IPS-NIHi7 (cell line): ENCODE results near the gene CXCR6.
A peak's percentile ranks its signal among the peaks of the same experiment; 100 is the strongest.

ENCODE experiments used
- DNase-seq: peaks from one replicate; pipeline ENCODE4 v3.0.0; 2012; ENCODE audit warnings: mixed read lengths; ENCODE audit errors: extremely low spot score

CXCR6 gene

DNA sequence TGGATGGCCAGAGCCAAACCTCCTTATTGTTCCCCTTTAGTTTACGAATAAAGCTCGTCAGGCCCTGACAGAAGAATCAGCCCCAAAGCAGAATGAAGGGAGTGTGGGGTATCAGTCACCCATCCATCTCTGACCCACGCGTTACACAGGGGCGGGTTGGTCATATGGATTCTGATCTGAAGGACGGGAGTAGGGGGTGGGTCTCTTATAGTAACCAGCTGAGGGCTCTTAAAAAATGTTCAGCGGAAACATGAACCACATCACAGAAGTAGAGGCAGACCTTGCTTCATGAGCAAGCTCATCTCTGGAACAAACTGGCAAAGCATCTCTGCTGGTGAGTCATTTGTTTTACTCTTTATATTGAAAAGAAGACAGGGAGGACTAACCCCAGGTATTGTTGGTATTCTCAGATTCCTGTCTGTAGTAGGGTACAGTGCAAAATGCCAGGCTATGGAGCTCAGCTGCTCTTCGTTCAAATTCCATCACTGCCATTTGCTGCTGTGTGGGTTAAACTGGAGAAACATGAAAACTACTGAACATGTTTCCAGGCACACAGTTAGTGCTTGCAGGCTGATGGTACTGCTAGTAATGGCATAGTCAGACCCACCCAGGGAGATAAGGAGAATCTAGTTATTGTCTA is at the start of gene CXCR6:
CXCR6 (plus strand) TSS at position 258 of the 640 bp plus-strand sequence. CDS start 3,018 bp downstream, outside the sequence.
- no peak for DNase-seq

DNA sequence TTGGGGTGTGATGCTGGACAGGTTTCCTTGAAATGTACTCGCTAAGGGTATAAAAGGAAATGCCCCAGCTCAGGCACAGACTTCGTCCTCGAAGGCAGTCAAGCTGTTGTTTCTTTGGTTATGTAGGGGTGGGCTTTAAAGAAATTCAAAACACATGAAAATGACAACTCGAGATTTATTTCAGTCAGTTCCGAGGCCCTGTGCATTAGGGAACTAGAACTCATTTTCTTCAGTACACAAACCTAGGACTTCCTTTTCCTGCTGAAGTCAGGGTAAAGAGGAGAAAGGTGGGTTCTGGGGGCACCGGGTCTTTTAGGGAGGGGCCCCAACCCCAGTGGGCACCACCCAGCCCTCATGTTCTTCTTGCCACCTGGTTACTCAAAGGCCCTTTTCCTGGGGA is 49.2 kb upstream of the CXCR6 start:
- no peak for DNase-seq

GRCh38 chr3:45895686-45896468 is 47.4 kb upstream of the CXCR6 start:
- no peak for DNase-seq

GRCh38 chr3:45896956-45897355 is 46.3 kb upstream of the CXCR6 start:
- DNase-seq: no peak

DNA sequence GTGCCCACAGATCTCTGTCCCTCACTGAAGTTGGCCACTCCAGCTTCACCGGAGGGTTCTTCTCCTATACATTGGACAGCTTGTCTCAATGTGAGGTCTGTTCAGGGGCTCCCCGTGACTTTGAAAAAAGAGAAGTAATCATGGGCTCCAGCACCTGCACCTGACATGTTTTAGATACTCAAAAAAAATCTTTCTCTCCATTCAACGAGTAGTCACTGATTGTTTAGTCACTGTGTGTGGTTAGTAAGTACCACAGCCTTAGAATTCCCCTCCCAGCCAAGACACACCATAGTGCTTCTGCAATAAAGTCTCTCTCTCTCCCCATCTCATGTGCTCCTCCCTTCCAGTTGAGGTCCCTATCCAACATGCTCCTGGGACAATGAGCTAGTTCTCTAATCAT is 38.3 kb upstream of the CXCR6 start:
- DNase-seq: no peak

DNA sequence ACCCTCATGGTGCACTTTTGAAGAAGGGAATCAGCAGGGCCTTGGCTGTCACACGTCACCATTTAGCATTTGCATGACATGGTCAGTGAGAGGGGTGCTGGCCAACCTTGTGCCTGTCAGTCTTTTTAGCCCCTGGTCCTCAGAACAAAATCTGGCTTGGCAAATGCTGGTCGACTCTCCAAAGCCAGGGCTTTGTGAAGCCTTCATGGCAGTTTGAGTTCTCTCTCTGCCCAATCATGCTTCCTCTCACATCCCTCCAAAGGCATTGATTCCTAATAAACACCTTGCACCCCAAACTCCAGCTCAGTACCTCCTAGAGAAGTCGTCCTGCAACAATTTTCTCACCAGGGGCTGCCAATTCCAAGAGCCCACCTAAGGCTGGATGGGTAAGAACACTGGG is 37.5 kb upstream of the CXCR6 start:
- no peak for DNase-seq

GRCh38 chr3:45906681-45907407 is 36.4 kb upstream of the CXCR6 start:
- DNase-seq: peak; percentile 74

GRCh38 chr3:45907769-45908705 is 35.2 kb upstream of the CXCR6 start:
- DNase-seq: no peak

GRCh38 chr3:45908761-45909160 is 34.5 kb upstream of the CXCR6 start:
- no peak for DNase-seq

GRCh38 chr3:45909542-45909941 is 33.7 kb upstream of the CXCR6 start:
- no peak for DNase-seq

DNA sequence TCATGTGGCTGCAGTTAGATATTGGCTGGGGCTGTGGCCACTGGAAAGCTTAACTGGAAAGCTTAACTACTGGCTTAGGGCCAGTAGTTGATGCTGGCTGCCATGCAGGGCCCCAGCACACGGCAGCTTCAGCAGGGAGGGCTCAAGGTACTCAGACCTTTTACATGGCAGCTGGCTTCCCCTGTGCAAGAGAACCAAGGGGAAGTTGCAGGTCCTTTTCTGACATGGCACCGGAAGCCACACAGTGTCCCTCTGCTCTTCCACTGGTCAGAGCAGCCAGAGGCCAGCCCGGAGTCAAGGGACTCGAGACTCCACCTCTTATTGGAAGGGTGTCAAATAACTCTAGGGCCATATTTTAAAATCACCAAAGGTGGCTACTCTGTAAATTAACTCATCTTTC is 32.4 kb upstream of the CXCR6 start:
- DNase-seq: no peak

DNA sequence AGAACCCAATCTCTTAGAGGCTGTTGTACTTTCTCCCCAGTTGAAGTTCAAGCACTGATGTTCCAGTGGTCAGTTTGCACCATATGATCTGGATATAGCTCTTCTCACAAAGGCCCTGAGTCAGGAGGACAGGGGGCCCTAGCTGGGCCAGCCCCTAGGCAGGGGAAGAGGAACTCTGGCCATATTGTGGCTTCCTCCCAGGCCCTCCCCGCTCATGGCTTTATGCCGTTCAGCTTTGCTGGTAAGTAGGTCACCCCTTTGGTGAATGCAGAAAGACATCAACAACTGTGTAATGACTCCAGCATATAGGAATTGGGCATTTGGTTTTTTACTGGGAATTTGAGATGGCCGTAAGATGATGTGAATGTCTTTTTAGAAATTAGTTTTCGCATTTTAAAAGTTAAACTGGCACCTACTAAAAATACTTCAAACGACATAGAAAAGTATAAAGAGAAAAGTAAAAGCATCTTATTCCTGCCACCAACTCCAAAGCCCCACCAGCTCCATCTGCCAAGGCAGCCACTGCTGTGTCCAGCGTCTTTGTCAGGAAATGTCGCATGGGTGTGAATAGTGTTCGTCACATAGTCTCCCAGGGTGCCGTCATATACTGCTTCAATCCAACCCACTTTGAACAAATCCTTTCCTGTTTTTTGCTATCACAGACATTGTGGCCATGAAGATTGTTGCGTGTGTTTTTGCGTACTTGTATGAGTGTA is 31.6 kb upstream of the CXCR6 start:
- no peak for DNase-seq

- no peak for DNase-seq
Measured at GRCh38 chr3:45912435-45912834, 30.8 kb upstream of the CXCR6 start.

- no peak for DNase-seq
Measured at GRCh38 chr3:45914362-45915058, 28.8 kb upstream of the CXCR6 start.

DNA sequence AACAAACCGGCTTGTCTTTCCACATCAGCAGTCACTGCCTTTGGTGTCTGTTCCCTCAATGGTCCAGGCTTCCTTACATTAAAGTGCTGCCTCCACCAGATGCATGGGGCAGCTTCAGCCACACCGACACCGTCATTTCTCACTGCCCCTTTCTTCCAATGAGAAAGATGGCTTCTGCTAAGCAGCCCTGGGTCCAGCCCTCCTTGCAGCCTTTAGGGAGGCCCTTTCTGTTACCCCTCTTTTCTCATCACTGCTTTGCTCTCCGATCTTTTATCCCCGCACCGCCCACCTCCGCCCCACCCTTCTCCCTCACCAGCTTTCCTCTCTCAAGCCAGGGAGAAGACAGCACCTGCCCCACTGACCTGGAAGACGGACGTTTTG is 28.2 kb upstream of the CXCR6 start:
- DNase-seq: no peak

DNA sequence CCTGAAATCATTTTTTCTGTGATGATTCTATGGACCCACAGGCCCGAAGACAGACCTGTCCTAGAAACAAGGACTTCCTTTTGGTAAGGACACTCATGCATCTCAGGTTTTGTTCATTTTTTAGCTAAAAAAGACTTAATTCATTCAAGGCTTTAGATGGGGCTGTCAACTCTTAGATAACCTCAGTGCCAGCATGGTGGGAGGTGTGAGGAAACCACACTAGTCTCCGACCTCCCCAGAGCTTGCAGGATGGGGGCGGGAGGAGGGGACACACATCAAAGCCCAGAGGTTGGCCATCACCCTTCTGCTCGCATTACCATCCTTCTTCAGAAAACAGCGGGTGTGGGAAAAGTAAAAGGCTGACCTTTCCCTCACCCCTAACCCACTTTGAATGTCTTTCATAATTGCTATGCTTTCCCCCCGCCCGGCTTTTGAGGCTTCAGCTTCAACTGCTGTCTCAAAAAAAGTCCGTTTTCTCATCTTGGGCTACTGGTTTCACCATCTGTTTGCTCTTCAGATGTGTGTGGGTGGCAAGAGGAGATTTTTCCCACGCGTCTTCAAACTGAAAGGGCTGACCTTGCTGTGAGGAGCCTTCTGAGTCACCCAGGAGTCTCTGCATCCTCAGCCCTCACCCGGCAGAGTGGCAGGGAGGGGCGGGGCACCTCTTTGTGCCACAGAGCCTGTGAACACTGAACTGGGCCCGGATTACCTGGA is 27.6 kb upstream of the CXCR6 start:
- peak; percentile 57 for DNase-seq

DNA sequence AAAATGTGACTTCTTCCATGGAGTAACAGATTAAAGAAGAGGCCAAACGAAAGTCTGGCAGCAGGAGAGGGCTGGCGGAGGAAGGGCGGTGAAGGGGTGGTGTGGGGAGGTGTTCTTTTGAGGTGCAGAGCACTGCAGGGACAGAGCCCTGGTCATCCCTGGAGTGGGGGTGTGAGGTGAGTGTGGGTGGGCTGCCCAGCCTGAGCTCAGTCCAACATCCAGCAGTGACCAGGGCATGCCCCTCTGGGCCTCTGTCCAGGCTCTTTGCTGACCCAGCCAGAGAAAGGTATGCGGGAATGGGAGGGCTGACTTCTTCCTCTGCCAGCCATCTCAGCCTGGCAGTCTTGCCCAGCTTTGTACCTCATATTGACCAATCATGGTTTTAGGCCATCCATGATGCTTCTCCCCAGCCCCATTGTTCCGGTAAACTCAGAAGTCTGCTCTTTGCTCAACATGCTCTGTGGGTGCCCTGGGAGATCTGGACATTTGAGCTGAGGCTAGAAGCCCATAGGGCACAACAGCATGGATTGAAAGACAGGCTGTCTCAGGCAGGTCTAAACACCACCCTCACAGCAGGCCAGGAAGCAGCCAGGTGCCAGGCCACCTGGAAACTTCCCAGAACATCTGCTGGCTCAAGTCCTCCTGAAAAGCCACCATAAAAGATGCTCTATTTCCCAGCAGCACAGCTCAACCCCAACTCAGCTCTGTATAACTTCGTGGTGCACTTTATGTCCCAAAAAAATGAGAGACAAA is 25.9 kb upstream of the CXCR6 start:
- no peak for DNase-seq

DNA sequence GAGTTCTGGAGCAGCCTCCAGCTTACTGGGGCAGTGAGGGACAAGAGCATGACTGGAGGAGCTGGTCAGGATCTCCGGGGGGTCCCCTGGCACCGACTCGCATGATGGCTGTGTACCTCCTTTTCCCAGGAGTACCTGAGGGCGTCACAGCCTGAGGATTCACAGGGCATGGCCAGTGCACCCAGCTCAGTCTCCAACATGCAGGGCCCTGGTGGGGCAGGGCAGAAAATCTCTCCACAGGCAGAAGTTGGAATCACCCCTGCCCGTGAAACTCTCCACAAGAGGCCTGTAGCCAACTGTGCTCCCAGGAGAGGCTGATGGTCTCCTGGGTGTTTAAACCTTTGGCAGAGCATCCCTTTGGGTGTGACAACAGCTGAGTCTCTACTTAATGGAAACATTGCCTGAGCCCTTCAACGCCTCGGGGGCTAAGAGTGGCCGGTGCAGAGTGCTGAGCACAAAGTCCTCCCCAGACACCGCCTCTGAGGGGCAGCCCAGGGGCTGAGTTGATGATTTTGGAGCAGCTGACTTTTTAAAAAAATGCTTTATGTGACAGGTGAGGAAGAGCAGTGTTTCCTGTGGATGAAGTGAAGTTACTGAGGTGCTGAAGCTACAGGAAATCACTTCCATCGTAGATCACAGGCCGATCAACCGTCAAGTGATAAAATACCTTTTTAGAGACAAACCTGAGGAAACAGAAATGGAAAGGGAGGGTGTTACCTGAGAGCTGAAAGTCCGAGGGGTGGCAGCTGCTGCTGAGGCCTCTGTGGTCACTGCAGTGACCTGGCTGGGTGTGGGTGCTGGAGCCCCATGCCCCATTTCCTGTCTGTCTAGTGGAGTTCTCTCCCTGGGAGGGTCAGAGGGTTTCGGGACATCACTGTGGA is 21.9 kb upstream of the CXCR6 start:
- no peak for DNase-seq
